ENCODE measurements around the gene EDIL3.

EDIL3 gene, protein sequence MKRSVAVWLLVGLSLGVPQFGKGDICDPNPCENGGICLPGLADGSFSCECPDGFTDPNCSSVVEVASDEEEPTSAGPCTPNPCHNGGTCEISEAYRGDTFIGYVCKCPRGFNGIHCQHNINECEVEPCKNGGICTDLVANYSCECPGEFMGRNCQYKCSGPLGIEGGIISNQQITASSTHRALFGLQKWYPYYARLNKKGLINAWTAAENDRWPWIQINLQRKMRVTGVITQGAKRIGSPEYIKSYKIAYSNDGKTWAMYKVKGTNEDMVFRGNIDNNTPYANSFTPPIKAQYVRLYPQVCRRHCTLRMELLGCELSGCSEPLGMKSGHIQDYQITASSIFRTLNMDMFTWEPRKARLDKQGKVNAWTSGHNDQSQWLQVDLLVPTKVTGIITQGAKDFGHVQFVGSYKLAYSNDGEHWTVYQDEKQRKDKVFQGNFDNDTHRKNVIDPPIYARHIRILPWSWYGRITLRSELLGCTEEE

DNA sequence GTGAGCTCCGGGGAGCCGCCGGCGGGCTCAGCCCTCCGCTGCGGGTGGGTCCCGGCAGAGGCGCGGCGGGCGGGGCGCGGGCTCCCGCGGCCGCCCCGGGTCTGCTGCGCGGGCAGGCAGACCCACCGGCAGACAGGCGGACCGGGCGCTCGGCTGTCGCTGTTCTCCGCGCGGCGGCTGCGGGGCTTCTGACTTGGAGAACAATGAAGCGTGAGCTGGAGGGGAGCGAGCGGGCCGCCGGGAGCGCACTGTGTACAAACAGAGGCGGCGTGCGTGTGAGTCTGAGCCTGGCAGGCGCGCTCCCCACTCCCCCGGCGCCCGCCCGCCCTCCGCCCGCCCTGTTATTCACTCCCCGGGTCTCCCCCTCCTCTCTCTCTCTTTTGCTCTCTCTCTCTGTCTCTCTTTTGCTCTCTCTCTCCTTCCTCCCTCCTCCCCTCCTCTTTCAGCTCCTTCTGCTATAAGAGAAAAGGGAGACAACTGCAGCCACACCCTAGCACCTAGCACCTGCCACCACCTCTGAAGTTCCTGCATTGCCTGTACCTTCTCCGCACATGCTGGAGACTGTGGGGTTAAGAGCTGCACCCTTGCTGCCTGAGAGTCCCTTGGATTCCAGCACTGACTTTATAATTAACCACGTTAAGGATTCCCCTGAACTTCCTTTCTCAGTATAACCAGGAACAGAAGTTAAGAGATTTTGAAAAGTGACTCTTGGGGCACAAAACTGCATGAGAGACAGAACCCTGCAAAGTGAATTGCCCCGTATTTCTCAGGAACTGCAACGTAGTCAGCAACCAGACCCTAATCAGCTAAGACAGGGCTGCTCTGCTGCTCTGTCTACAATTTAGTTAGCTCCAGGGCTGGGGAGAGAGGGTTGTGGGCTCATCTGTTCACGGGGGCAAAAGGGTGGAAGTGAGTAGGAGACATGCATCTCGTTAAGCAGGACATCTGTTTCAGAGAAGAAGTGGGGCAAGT is at the start of gene EDIL3:
EDIL3 (minus strand) TSS at position 277 of the 972 bp plus-strand sequence. CDS start 506 bp downstream, outside the sequence.
- peak; percentile 73 for DNase-seq (ENCODE audit: low read depth)

DNA sequence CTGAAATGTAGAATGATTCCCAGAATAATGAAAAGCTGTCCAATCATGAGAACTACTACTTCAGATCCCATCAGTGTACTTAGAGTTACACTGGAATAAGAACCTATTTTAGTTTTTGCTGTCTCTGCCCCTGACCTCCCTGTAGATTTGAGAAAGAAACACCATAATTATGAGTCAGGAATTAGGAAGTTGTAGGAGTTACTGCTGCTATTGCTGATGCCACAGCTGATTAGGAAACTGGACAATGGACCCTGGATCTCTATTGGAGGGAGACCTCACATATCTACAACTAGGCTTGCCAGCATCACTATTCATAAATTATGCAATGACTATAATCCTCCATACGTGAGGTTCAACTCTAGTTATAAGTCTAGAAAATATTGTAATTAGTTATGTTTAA is 48.8 kb upstream of the EDIL3 start:
- peak; percentile 66 for DNase-seq (ENCODE audit: low read depth)

DNA sequence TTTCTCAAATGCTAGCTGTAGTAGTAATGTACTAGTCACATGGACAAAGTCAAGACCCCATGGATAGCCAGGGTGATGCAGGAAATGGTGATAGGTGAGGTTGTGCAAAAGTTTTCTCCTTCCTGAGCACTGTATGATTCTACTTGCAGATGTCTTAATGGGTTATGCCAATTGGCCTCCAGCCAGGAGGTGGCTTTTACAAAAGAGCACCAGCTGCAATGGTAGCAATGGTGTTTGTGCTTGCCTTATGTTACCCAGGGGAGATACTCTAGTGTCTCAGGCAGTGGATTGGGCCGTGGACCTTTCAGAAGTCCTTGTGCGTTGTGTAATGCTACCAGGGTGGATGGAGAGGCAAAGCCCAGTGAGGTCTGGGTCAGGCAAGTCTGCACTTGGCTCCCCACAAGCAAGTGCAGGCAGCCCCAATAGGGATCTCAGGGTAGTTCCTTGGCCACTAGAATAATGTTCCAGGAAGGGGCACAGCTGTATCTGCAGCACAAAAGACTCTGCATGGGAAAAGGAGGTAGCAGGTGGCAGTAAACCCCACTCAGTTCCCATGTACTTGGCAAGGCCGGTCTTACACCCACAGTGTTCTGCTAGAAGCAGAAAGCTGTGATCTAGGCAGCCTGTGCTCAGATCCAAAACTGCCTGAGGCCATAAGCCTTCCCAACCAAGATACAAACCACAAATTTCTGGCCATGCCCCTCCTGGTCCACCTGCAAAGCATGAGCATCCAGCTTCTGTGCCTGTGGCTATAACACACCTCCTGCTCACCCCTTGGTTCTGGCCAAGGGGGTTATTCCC is 46.4 kb upstream of the EDIL3 start:
- no peak for DNase-seq (ENCODE audit: low read depth)

DNA sequence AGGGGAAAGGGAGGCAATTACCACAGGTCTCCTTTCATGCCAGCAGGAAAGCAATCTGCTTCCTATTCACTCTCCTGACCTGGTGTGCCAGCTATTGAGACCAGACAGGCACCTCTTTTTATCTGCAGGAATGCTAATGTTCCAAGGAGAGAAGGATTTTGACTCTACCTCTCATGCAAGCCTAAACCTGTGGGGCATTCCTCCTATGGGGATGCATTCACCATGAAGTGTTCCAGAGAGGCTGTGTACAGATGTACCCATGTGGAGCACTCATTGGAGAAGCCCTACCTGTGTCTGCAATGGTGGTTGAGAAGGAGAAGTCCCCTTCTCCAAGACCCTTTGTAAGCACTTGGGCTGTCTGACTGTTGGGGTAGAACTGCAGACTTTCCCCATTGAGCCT is 45.4 kb upstream of the EDIL3 start:
- DNase-seq (ENCODE audit: low read depth) = no peak

DNA sequence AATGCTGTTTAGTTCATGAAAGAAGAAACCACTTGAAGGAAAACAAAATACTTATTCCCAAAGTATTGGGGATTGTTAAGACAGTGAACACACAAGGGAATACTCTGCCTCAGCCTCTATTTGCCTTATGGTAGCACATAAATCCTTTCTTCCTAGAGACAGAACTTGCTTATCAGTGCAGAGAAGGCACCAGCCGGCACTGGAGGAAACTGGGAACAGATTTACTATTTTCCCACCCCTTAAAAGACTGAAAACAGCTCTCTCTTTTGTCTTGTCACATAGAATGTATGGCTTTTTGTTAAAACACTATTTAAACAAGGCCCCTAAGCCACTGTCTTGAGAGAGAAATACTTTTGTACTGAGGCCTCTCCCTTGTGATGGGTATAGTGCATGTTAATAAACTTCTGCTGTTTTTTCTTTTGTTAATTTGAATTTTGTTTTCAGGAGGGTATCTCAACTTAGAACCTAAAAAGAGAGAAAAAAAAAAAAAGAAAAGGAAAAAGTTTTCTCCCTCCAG is 40.7 kb upstream of the EDIL3 start:
- DNase-seq (ENCODE audit: low read depth) = no peak

DNA sequence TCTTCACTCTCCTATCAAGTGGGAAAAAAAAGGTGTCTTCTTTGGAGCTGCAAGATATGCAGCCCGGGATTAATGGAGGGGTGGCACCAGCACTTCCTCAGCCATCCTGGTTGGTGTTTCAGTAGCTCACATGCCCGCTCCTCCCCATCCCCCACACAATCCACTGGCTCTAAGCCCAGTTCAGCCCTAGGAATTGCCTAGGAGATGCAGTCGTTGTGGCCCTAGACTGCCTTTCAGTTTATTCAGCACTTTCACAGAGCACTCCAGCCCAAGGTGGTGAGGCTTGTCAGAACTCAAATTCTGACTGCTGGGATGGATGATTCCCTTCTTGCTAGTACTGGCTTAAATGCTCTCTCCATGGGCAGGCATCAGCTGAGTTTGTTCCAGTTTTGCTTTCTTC is 35.1 kb upstream of the EDIL3 start:
- DNase-seq (ENCODE audit: low read depth) = no peak

DNA sequence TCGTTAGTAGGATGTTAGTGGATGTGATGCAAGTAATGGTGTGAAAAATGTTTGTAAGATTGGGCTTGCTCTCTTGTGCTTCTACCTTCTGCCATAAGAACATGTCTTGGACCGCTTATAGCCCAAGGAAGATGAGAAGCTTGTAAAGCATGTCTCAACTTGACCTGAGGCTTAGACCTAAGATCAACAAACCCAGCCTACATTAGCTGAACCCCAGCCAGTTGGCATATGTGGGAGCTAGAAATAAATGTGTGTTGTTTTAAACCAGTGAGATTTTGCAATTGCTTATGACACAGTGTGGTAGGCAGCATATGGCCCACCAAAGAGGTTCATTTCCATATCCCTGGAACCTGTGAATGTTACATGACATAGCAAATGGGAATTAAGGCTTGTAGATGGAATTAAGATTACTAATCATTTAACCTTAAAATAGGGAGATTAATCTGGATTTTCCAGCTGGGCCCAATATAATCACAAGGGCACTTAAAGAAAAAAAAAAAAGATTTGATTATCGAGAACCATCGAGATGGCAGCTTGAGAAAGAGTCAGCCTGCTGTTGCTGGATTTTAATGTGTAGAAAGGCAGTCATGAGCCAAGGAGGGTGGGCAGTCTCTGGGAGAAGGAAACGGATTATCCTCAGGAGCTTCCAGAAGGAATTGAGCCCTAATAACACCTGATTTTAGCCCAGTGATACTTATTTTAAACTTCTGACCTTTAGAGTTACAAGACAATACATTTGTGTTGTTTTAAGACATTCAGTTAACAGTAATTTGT is 27.3 kb upstream of the EDIL3 start:
- DNase-seq (ENCODE audit: low read depth) = peak; percentile 40

DNA sequence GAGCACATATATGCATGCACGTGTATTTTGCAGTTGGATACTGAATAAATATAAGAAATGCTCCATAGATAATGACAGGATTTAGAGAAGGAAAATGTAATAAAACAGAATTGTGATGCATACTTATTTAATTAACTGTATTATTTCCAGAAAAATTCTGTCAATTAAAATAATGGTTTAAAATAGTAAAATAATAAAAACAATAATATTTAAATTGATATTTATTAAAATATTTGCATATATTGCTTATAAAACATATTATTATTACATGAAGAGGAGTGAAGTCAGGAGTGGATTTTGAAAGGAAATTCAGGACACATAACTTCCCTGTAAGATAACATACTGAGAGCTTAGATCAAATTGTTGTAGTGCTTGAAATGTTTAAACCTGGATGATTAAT is 21.4 kb upstream of the EDIL3 start:
- DNase-seq (ENCODE audit: low read depth) = no peak

DNA sequence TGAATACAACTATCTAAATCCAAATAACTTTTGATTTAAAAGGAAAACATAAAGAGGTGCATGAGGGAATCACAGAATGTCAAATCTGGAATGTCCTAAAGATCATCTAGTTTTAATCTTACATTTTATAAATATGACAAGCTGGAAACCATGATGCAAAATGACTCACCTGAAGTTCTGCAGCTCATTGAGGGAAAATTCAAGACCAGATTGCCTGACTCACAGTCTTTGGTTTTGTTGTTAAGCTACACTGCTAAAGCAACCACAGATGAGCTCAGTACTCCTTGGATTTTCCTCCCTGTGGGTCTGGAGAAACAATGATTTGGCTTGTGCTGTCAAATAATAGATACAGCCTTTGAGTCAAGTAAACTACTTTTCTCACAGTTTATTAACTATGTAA is 19.1 kb upstream of the EDIL3 start:
- DNase-seq (ENCODE audit: low read depth) = peak; percentile 98

DNA sequence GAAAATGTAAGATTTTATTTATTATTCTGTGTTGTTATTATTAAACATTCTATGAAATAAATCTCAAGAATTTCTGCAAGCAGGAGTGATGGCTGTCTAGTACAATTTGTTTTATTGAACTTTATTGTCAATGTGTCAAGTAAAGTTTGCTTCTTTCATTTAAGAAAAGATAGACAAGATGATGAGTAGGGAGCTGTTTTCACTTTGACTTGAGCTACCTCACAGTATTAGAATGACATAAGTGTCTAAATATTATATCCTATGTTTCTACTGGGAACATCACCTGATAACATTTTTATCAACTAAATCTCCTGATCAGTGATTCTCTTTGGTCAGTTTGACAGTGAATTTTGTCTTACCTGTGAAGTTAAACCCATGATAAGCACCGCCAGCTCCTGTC is 12.7 kb upstream of the EDIL3 start:
- no peak for DNase-seq (ENCODE audit: low read depth)

DNA sequence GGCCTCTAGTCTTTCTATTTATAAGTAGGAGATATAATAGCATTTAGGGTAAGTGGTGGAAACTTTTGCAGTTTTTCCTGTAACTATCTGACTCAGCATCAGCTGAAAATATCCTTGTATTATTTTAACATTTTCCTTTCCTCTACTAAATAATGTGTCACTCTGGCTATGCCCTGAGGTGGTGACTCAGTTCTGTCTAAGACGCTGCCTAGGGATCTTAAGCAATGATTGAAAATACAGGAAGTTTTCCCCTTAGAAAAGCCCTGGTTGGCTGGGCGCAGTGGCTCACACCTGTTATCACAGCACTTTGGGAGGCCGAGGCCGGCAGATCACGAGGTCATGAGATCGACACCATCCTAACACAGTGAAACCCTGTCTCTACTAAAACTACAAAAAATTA is 9.3 kb upstream of the EDIL3 start:
- DNase-seq (ENCODE audit: low read depth) = peak; percentile 89

DNA sequence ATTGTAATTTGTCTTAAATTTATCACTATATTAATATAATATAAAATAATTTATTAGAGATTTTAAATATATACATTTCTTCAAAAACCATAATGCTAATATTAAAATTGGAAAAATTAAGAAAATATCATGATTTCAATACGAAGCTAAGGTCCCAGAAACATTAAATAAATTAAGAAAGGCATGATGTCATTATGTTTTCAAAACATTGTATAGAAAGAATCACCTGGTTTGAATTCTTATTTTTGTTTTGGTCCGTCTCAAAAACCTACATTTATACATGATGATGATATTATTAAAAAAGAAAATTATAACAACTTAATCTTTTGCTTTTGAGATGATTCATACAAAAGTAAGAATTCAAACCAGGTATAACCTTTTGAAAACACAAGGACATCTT is 8.2 kb upstream of the EDIL3 start:
- DNase-seq (ENCODE audit: low read depth) = no peak

DNA sequence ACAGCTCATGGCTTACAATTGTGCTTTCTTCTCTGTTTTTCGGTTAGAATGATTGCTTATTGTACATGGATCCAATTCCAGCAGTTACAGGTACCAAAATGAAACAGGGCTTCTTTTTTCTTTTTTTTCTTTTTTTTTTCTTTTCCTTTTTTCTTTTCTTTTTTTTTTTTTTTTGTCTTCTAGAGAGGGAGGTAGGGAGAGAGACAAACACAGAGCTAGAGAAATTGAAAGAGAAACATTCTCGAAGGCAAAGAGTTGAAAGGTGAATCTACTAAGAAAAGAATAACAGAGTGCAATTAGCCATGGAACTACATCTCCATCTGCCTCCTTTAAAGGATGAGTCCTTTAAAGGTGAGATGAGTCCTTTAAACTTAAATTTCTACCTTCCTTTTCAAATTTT is 1.0 kb upstream of the EDIL3 start:
- no peak for DNase-seq (ENCODE audit: low read depth)

DNA sequence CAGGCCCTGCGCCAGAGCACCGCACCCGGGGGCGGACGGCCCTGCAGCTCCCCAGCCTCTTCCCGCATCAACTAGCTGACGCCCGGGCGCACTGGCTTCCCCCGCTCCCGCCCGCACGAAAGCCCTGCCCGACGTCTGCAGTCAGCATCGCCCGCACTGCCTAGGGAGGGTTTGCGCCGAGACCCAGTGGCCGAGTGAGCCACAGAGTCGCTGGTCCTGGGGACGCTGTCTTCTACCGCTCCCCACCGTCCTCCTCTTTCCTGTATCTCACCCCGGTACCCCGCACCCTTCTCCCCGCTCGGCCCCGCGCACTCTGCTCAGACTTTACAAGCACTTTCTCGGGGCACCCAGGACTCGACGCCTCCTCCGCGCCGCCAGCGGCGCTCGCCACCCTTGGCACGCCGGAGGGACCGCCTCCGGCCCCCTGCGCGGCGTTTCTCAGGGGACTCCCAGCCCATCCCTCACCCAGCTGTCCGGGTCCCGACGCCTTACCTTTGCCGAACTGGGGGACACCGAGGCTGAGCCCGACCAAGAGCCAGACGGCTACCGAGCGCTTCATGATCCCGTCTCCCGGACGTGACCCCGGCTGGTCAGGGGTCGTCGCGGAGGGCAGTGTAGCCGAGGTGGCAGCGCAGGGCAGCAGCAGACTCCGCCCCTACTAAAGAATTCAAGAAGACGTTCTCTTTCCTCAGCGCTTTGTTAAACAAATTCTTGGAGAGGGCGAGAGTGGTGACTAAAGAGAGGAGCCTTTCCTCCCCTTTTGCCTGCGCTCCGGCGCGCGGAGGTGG is 670 bp downstream of the EDIL3 start:
- peak; percentile 67 for DNase-seq (ENCODE audit: low read depth)

DNA sequence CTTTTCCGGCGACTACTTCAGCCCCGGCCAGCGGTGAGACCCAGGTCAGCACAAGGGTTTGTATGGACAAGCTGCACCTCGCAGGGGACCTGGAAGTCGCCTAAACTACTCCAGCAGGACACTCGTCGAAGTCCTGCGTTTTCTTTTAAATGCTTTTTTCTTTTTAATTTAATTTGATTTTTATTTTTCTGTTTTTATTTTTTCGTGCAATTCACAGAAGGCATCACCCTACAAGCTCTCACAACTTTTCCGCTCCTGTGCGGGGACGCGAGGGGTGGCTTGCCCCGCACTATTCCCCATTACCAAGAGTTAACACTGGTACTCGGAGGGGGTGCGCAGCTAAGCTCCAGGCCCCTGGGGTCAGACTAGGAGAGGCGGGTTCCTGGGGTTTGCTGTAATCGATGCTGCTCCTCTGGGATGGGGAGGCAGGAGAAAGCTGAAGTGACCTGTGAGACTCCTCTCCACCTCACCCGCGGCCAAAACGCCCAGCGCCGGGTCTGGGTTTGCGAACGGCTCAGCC is 1.3 kb downstream of the EDIL3 start:
- no peak for DNase-seq (ENCODE audit: low read depth)

DNA sequence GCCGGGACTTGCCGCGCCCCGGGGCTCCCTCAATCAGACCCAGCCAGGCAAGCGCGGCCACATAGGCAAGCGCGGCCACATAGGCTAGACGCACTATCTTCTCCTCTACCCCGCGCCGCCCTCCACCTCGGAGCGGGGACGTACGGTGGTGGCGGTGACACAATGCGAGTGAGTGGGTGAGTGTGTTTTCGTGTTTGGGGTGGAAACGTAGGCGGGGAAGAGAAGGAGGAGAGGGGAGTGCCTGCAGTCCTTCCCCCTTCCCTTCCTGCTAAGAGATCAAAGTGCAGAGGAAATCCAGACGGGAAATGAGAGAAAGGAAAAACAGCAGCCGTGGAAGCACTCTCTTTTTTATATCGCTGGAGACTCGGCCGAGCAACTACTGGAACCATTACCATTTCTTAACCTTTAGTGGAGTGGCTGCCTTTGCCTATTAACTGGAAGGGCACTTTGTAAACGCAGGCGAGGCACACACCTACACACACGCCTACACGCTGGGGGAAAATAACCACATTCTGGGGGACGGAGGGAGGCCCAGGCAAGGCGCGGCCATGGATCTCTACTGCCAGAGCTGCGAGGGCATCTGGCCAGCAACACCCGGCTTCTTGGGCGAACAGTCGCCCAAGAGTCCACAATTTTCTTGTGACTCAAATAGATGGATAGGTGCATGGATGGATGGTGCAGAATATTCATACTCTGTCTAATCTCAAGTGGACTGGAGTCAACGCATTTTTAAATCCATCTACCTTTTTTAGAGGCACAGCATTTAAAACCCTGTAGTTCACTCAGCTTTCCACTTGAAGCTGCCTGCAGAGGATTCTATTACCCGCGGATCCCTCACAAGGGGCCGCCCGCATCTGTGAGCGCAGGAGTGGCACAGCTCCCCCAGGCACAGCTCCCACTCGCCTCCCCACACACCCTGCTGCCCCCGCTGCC is 2.1 kb downstream of the EDIL3 start:
- peak; percentile 72 for DNase-seq (ENCODE audit: low read depth)

DNA sequence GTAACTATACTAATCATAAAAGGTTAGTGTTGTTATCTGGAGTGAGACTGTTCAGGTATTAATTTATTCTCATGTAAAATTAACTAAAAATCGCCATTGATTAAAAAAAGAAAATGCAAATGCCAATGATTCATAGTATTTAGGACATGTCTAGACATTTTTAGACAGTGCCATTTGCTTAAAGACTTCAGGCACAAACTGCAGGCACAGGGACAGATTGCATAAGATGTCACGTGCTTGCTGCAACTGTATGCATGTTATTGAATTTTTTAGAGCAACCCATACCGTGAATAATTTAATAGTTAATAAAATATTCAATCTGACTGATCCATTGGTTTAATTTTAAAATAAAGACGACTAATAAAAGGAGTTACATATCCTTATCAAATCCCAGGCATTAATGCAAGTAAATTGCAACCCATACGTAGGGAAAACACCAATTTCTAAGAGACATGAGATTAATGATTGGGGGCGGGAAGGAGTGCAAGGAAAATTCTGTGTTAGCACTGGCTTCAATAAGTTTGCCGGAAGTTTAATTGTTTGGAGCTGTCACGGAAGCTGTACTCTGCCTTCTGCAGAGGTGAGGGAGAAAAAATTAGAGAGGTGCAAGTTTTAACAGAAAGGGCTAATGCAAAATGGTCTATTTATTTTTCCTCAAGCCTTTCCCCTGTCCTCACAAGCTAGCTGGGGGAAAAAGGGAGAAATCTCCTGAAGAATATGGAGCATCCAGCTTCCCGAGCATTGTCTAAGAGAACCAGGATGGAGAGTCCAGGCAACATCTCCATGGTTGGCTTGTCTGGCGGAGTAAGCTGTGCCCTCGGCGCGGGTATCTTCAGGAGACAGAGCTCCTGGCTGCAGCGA is 2.9 kb downstream of the EDIL3 start:
- DNase-seq (ENCODE audit: low read depth) = peak; percentile 34

DNA sequence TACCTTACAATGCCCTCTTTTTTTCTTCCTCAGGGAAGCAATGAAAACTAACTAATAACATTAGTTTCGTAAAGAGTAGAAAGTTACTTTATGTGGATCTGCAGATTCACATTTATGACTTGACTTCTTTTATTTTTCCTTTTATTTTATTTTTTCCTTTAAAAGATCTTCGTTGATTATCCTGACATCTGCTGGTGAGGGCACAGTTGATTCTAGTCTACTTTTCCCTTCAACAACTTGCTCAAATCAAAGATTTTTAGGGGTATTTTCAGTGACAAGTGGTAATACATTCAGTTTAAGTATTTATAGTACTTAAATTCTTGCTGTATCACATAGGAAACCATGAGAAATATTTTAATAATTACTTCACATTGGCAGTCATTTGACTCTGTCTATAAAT is 4.9 kb downstream of the EDIL3 start:
- peak; percentile 63 for DNase-seq (ENCODE audit: low read depth)

Measured in iris pigment epithelial cell (primary cell).